HG02623 (cell line): ENCODE results near the gene WDR33.

Experiments used
- ATAC-seq: cut with Tn5 transposase; IDR thresholded peaks from one replicate; pipeline ENCODE4 v1.9.1; 2021; ENCODE audit warnings: moderate library complexity; ENCODE audit not compliant: unreplicated experiment

The WDR33 gene

GRCh38 chr2:127674241-127675209 is 136.4 kb downstream of the WDR33 start:
- ATAC-seq: no peak

GRCh38 chr2:127673291-127674069 is 137.5 kb downstream of the WDR33 start:
- no peak for ATAC-seq

GRCh38 chr2:127672341-127673224 is 138.4 kb downstream of the WDR33 start:
- ATAC-seq: no peak

GRCh38 chr2:127671557-127672302 is 139.2 kb downstream of the WDR33 start:
- ATAC-seq: no peak

- no peak for ATAC-seq
Measured at GRCh38 chr2:127670957-127671290, 140.0 kb downstream of the WDR33 start.

GRCh38 chr2:127670055-127670956 is 140.7 kb downstream of the WDR33 start:
- ATAC-seq: no peak

- ATAC-seq: no peak
Measured at GRCh38 chr2:127669056-127669455, 141.9 kb downstream of the WDR33 start.

GRCh38 chr2:127665267-127665893 is 145.6 kb downstream of the WDR33 start:
- no peak for ATAC-seq

GRCh38 chr2:127664895-127665225 is 146.1 kb downstream of the WDR33 start:
- ATAC-seq: no peak

GRCh38 chr2:127664065-127664894 is 146.7 kb downstream of the WDR33 start:
- no peak for ATAC-seq

- no peak for ATAC-seq
Measured at GRCh38 chr2:127663566-127664064, 147.4 kb downstream of the WDR33 start.

GRCh38 chr2:127662937-127663565 is 147.9 kb downstream of the WDR33 start:
- ATAC-seq: no peak

- ATAC-seq: no peak
Measured at GRCh38 chr2:127661949-127662510, 148.9 kb downstream of the WDR33 start.

- ATAC-seq: no peak
Measured at GRCh38 chr2:127661072-127661649, 149.8 kb downstream of the WDR33 start.

GRCh38 chr2:127660291-127660578 is 150.7 kb downstream of the WDR33 start:
- ATAC-seq: no peak

GRCh38 chr2:127659408-127660290 is 151.3 kb downstream of the WDR33 start:
- ATAC-seq: no peak
